Effector memory CD8-positive, alpha-beta T cell (primary cell): ENCODE data around the gene FAM13C.

Experiments
- ATAC-seq: fragments of 150-1000 bp; cut with Tn5 transposase; replicated peaks from 2 replicates; pipeline ENCODE4 v1.10.0; 2021; ENCODE audit warnings: mild to moderate bottlenecking, moderate library complexity
- DNase-seq, 3 experiments: peaks; one replicate each; pipeline ENCODE4 v3.0.0; 2021
- H3K27ac Mint-ChIP-seq, 2 donors: one replicate each; pipeline ENCODE4 v1.8.0; 2022; ENCODE audit warnings: mild to moderate bottlenecking in 2 of 2, mixed read lengths in 2 of 2, moderate library complexity in 2 of 2
- H3K27me3 Mint-ChIP-seq, 2 donors: one replicate each; pipeline ENCODE4 v1.8.0; 2022; ENCODE audit warnings: mixed read lengths in 2 of 2
- H3K36me3 Mint-ChIP-seq: one replicate; pipeline ENCODE4 v1.8.0; 2022; ENCODE audit warnings: mild to moderate bottlenecking, moderate library complexity, mixed read lengths; ENCODE audit not compliant: insufficient read depth
- H3K4me1 Mint-ChIP-seq, 2 donors: one replicate each; pipeline ENCODE4 v1.8.0; 2022; ENCODE audit warnings: low read depth in 2 of 2, mixed read lengths in 2 of 2
- H3K4me3 Mint-ChIP-seq, 2 donors: one replicate each; pipeline ENCODE4 v1.8.0; 2022; ENCODE audit warnings: mild to moderate bottlenecking in 2 of 2, mixed read lengths in 2 of 2, moderate library complexity in 2 of 2
- H3K9me3 Mint-ChIP-seq, 2 donors: one replicate each; pipeline ENCODE4 v1.8.0; 2022; ENCODE audit warnings: mixed read lengths in 2 of 2

Gene FAM13C

GRCh38 chr10:59346321-59346720 is 16.0 kb downstream of the FAM13C start:
- no peaks in the 10 kb centered on the region for H3K4me1 Mint-ChIP-seq
- DNase-seq, result no peak
- H3K27me3 Mint-ChIP-seq, result no peaks in the 10 kb centered on the region
- ATAC-seq, result no peak
- H3K9me3 Mint-ChIP-seq, result peaks cover 0 to 7% of the 10 kb centered on the region in 2 donors
- no peaks in the 10 kb centered on the region for H3K36me3 Mint-ChIP-seq
- no peak overlapping the region for H3K27ac Mint-ChIP-seq
- no peak overlapping the region for H3K4me3 Mint-ChIP-seq

GRCh38 chr10:59342723-59343122 is 19.6 kb downstream of the FAM13C start:
- Mint-ChIP-seq H3K4me1 (no peaks in the 10 kb centered on the region), H3K9me3 (peaks cover 11% of the 10 kb centered on the region in 2 donors), H3K27ac (no peak overlapping the region), H3K4me3 (no peak overlapping the region), H3K27me3 (no peaks in the 10 kb centered on the region), H3K36me3 (no peaks in the 10 kb centered on the region)
- no peak for ATAC-seq
- no peak for DNase-seq

- H3K4me3 Mint-ChIP-seq, result no peak overlapping the region
- ATAC-seq (no peak), DNase-seq (no peak)
- H3K27ac Mint-ChIP-seq, result no peak overlapping the region
- H3K36me3 Mint-ChIP-seq, result no peaks in the 10 kb centered on the region
- H3K27me3 Mint-ChIP-seq, result no peaks in the 10 kb centered on the region
- H3K9me3 Mint-ChIP-seq, result peaks cover 11% of the 10 kb centered on the region in 2 donors
- no peaks in the 10 kb centered on the region for H3K4me1 Mint-ChIP-seq
Observed at GRCh38 chr10:59342000-59342399, 20.3 kb downstream of the FAM13C start.

GRCh38 chr10:59340285-59340684 is 22.1 kb downstream of the FAM13C start:
- Mint-ChIP-seq H3K4me1 (no peaks in the 10 kb centered on the region), H3K27ac (no peak overlapping the region), H3K27me3 (no peaks in the 10 kb centered on the region), H3K9me3 (peaks cover 9 to 11% of the 10 kb centered on the region in 2 donors), H3K4me3 (no peak overlapping the region), H3K36me3 (no peaks in the 10 kb centered on the region)
- no peak for ATAC-seq
- DNase-seq, result no peak

- Mint-ChIP-seq H3K27ac (no peak overlapping the region), H3K36me3 (no peaks in the 10 kb centered on the region), H3K27me3 (no peaks in the 10 kb centered on the region), H3K9me3 (peaks cover 5 to 11% of the 10 kb centered on the region in 2 donors), H3K4me1 (no peaks in the 10 kb centered on the region), H3K4me3 (no peak overlapping the region)
- DNase-seq (no peak), ATAC-seq (no peak)
Observed at GRCh38 chr10:59339351-59339750, 23.0 kb downstream of the FAM13C start.

- Mint-ChIP-seq H3K4me3 (no peak overlapping the region), H3K9me3 (peaks cover 5 to 11% of the 10 kb centered on the region in 2 donors), H3K27ac (no peak overlapping the region), H3K36me3 (no peaks in the 10 kb centered on the region), H3K27me3 (no peaks in the 10 kb centered on the region), H3K4me1 (no peaks in the 10 kb centered on the region)
- DNase-seq (no peak), ATAC-seq (no peak)
Observed at GRCh38 chr10:59337201-59337652, 25.1 kb downstream of the FAM13C start.

GRCh38 chr10:59336632-59337031 is 25.7 kb downstream of the FAM13C start:
- no peak for ATAC-seq
- no peaks in the 10 kb centered on the region for H3K36me3 Mint-ChIP-seq
- H3K4me1 Mint-ChIP-seq, result no peaks in the 10 kb centered on the region
- peaks cover 5 to 11% of the 10 kb centered on the region in 2 donors for H3K9me3 Mint-ChIP-seq
- H3K27me3 Mint-ChIP-seq, result no peaks in the 10 kb centered on the region
- no peak for DNase-seq
- H3K27ac Mint-ChIP-seq, result no peak overlapping the region
- no peak overlapping the region for H3K4me3 Mint-ChIP-seq

GRCh38 chr10:59335497-59335896 is 26.9 kb downstream of the FAM13C start:
- Mint-ChIP-seq H3K36me3 (no peaks in the 10 kb centered on the region), H3K9me3 (peaks cover 5 to 11% of the 10 kb centered on the region in 2 donors), H3K4me3 (no peak overlapping the region), H3K27ac (no peak overlapping the region), H3K27me3 (no peaks in the 10 kb centered on the region), H3K4me1 (no peaks in the 10 kb centered on the region)
- ATAC-seq, result no peak
- no peak for DNase-seq

GRCh38 chr10:59333701-59334100 is 28.6 kb downstream of the FAM13C start:
- no peak overlapping the region for H3K4me3 Mint-ChIP-seq
- H3K27ac Mint-ChIP-seq, result no peak overlapping the region
- H3K4me1 Mint-ChIP-seq, result no peaks in the 10 kb centered on the region
- peaks cover 0 to 6% of the 10 kb centered on the region in 2 donors for H3K9me3 Mint-ChIP-seq
- no peaks in the 10 kb centered on the region for H3K36me3 Mint-ChIP-seq
- no peaks in the 10 kb centered on the region for H3K27me3 Mint-ChIP-seq
- DNase-seq, result no peak
- no peak for ATAC-seq

- Mint-ChIP-seq H3K9me3 (peaks cover 0 to 2% of the 10 kb centered on the region in 2 donors), H3K27me3 (no peaks in the 10 kb centered on the region), H3K36me3 (no peaks in the 10 kb centered on the region), H3K27ac (no peak overlapping the region), H3K4me1 (no peaks in the 10 kb centered on the region), H3K4me3 (no peak overlapping the region)
- DNase-seq (no peak), ATAC-seq (no peak)
Observed at GRCh38 chr10:59332581-59332980, 29.8 kb downstream of the FAM13C start.

- no peaks in the 10 kb centered on the region for H3K36me3 Mint-ChIP-seq
- H3K27me3 Mint-ChIP-seq, result no peaks in the 10 kb centered on the region
- no peak overlapping the region for H3K27ac Mint-ChIP-seq
- DNase-seq (no peak), ATAC-seq (no peak)
- peaks cover 0 to 2% of the 10 kb centered on the region in 2 donors for H3K9me3 Mint-ChIP-seq
- H3K4me3 Mint-ChIP-seq, result no peak overlapping the region
- no peaks in the 10 kb centered on the region for H3K4me1 Mint-ChIP-seq
Observed at GRCh38 chr10:59331661-59332060, 30.7 kb downstream of the FAM13C start.

GRCh38 chr10:59325116-59325515 is 37.2 kb downstream of the FAM13C start:
- no peak for DNase-seq
- Mint-ChIP-seq H3K4me1 (no peaks in the 10 kb centered on the region), H3K27me3 (no peaks in the 10 kb centered on the region), H3K4me3 (no peak overlapping the region), H3K9me3 (peaks cover 0 to 6% of the 10 kb centered on the region in 2 donors), H3K36me3 (no peaks in the 10 kb centered on the region), H3K27ac (no peak overlapping the region)
- ATAC-seq, result no peak

GRCh38 chr10:59324597-59324996 is 37.8 kb downstream of the FAM13C start:
- no peaks in the 10 kb centered on the region for H3K27me3 Mint-ChIP-seq
- H3K4me3 Mint-ChIP-seq, result no peak overlapping the region
- no peak for ATAC-seq
- DNase-seq, result no peak
- no peaks in the 10 kb centered on the region for H3K36me3 Mint-ChIP-seq
- no peaks in the 10 kb centered on the region for H3K4me1 Mint-ChIP-seq
- H3K27ac Mint-ChIP-seq, result no peak overlapping the region
- peaks cover 0 to 6% of the 10 kb centered on the region in 2 donors for H3K9me3 Mint-ChIP-seq

- H3K36me3 Mint-ChIP-seq, result no peaks in the 10 kb centered on the region
- H3K4me1 Mint-ChIP-seq, result no peaks in the 10 kb centered on the region
- no peaks in the 10 kb centered on the region for H3K27me3 Mint-ChIP-seq
- no peak overlapping the region for H3K27ac Mint-ChIP-seq
- DNase-seq (no peak), ATAC-seq (no peak)
- H3K4me3 Mint-ChIP-seq, result no peak overlapping the region
- peaks cover 0 to 6% of the 10 kb centered on the region in 2 donors for H3K9me3 Mint-ChIP-seq
Observed at GRCh38 chr10:59323831-59324401, 38.4 kb downstream of the FAM13C start.
